NB4 (cell line): ENCODE data around the gene DSCAM.

Source experiments
- CTCF ChIP-seq: IDR thresholded peaks from one replicate; pipeline ENCODE4 v1.5.1; 2012; ENCODE audit warnings: low read depth, low read length
- MAX ChIP-seq: IDR thresholded peaks from 2 replicates; pipeline ENCODE4 v1.6.1; 2011; ENCODE audit warnings: low read depth, low read length
- MYC ChIP-seq: IDR thresholded peaks from 2 replicates; pipeline ENCODE4 v1.6.1; 2011; ENCODE audit warnings: low read depth, low read length
- POLR2A ChIP-seq: IDR thresholded peaks from 2 replicates; pipeline ENCODE4 v1.6.1; 2011; ENCODE audit warnings: mild to moderate bottlenecking; ENCODE audit not compliant: insufficient read length; ENCODE audit errors: extremely low read depth

- TF ChIP-seq CTCF = no peak
- TF ChIP-seq POLR2A = no peak
- TF ChIP-seq MAX = no peak
- TF ChIP-seq MYC = no peak
These were observed 593.8 kb downstream of the DSCAM start for GRCh38 chr21:40253112-40253511.
